Activated CD8-positive, alpha-beta T cell treated with anti-CD3 and anti-CD28 coated beads for 36 hours (primary cell): ENCODE measurements around the gene SHROOM3. TPM values are rescaled to one million over a fixed set of nuclear protein-coding genes. Genes with fewer than 3 reads are reported as not detected.

Source experiments
- ATAC-seq: fragments of 200-7000 bp; cut with Tn5 transposase; one replicate; pipeline ENCODE4 v1.10.0; 2021; ENCODE audit warnings: mild to moderate bottlenecking, moderate library complexity
- CTCF ChIA-PET: fragments of 350-600 bp; sonication (Branson Sonifier 250); formaldehyde crosslinking; loops from one replicate; lab custom pipeline; 2021; ENCODE audit warnings: antibody characterized with exemption; lab: Charles Lee
- POLR2A ChIA-PET: fragments of 350-600 bp; sonication (Branson Sonifier 250); formaldehyde crosslinking; loops from one replicate; lab custom pipeline; 2021; ENCODE audit warnings: antibody characterized with exemption; lab: Charles Lee
- DNase-seq: peaks from one replicate; pipeline ENCODE4 v3.0.0-alpha.2; 2020
- H3K27ac Mint-ChIP-seq: one replicate; pipeline ENCODE4 v1.8.0; 2021; ENCODE audit warnings: mild to moderate bottlenecking, mixed read lengths
- H3K27me3 Mint-ChIP-seq: one replicate; pipeline ENCODE4 v1.8.0; 2021; ENCODE audit warnings: mixed read lengths
- H3K36me3 Mint-ChIP-seq: one replicate; pipeline ENCODE4 v1.8.0; 2021; ENCODE audit warnings: low read depth, mixed read lengths
- H3K4me1 Mint-ChIP-seq: one replicate; pipeline ENCODE4 v1.8.0; 2021; ENCODE audit warnings: low read depth, mixed read lengths
- H3K4me3 Mint-ChIP-seq: one replicate; pipeline ENCODE4 v1.8.0; 2021; ENCODE audit warnings: mild to moderate bottlenecking, moderate library complexity, mixed read lengths
- H3K9me3 Mint-ChIP-seq: one replicate; pipeline ENCODE4 v1.8.0; 2021; ENCODE audit warnings: mixed read lengths
- intact Hi-C: fragments of 100-400 bp; cut with micrococcal nuclease; formaldehyde crosslinking; loops from one replicate; pipeline ENCODE4 v1.10.0; 2022
- total RNA-seq, 2 experiments: library from RNA; stranded (reverse); gene quantifications; one replicate each; pipeline ENCODE4 v1.2.3, GENCODE V29; 2021
- TF ChIP-seq, protein P1 (sequence below): fragments of 200-600 bp; IDR thresholded peaks from one replicate; pipeline ENCODE4 v1.8.0; 2022; ENCODE audit warnings: antibody characterized with exemption, mild to moderate bottlenecking

The SHROOM3 gene
- total RNA-seq, 2 experiments from 2014 or later = not detected

- DNase-seq (no peak), ATAC-seq (no peak)
- Mint-ChIP-seq H3K27ac (no peak overlapping the region), H3K36me3 (no peaks in the 10 kb centered on the region), H3K4me3 (no peak overlapping the region), H3K9me3 (no peaks in the 10 kb centered on the region), H3K4me1 (no peaks in the 10 kb centered on the region), H3K27me3 (peaks cover 7% of the 10 kb centered on the region)
- TF ChIP-seq, protein P1, sequence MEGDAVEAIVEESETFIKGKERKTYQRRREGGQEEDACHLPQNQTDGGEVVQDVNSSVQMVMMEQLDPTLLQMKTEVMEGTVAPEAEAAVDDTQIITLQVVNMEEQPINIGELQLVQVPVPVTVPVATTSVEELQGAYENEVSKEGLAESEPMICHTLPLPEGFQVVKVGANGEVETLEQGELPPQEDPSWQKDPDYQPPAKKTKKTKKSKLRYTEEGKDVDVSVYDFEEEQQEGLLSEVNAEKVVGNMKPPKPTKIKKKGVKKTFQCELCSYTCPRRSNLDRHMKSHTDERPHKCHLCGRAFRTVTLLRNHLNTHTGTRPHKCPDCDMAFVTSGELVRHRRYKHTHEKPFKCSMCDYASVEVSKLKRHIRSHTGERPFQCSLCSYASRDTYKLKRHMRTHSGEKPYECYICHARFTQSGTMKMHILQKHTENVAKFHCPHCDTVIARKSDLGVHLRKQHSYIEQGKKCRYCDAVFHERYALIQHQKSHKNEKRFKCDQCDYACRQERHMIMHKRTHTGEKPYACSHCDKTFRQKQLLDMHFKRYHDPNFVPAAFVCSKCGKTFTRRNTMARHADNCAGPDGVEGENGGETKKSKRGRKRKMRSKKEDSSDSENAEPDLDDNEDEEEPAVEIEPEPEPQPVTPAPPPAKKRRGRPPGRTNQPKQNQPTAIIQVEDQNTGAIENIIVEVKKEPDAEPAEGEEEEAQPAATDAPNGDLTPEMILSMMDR = no peak
- intact Hi-C loops = no loop called here
- ChIA-PET POLR2A (no interaction called here), CTCF (no interaction called here)
Observed at GRCh38 chr4:76654791-76655190, 219.8 kb downstream of the SHROOM3 start.

- intact Hi-C loops = no loop called here
- TF ChIP-seq, protein P1 = no peak
- ChIA-PET CTCF (no interaction called here), POLR2A (interaction anchor here (0.9 kb wide), 1 partner anchor 339 kb away, joined by 3 read pairs; no protein-coding TSS in a partner anchor)
- ATAC-seq (no peak), DNase-seq (no peak)
- Mint-ChIP-seq H3K27ac (no peak overlapping the region), H3K36me3 (no peaks in the 10 kb centered on the region), H3K4me1 (no peaks in the 10 kb centered on the region), H3K9me3 (no peaks in the 10 kb centered on the region), H3K27me3 (peaks cover 2% of the 10 kb centered on the region), H3K4me3 (no peak overlapping the region)
Observed at GRCh38 chr4:76655566-76656479, 220.8 kb downstream of the SHROOM3 start.

GRCh38 chr4:76657443-76657842 is 222.4 kb downstream of the SHROOM3 start:
- TF ChIP-seq, protein P1 = no peak
- intact Hi-C loops = no loop called here
- Mint-ChIP-seq H3K27me3 (no peaks in the 10 kb centered on the region), H3K27ac (no peak overlapping the region), H3K9me3 (no peaks in the 10 kb centered on the region), H3K4me1 (no peaks in the 10 kb centered on the region), H3K4me3 (no peak overlapping the region), H3K36me3 (no peaks in the 10 kb centered on the region)
- CTCF ChIA-PET = interaction anchor here (0.5 kb wide), 1 partner anchor 107 kb away, joined by 3 read pairs; no protein-coding TSS in a partner anchor
- ATAC-seq (no peak), DNase-seq (no peak)
- POLR2A ChIA-PET = no interaction called here

- no peaks in the 10 kb centered on the region for H3K36me3 Mint-ChIP-seq
- no peak for ATAC-seq
- H3K27me3 Mint-ChIP-seq = no peaks in the 10 kb centered on the region
- H3K27ac Mint-ChIP-seq = no peak overlapping the region
- TF ChIP-seq, protein P1 = no peak
- H3K4me1 Mint-ChIP-seq = no peaks in the 10 kb centered on the region
- ChIA-PET POLR2A (no interaction called here), CTCF (no interaction called here)
- DNase-seq = no peak
- no peaks in the 10 kb centered on the region for H3K9me3 Mint-ChIP-seq
- no peak overlapping the region for H3K4me3 Mint-ChIP-seq
- intact Hi-C loops = no loop called here
Observed at GRCh38 chr4:76658231-76659102, 223.4 kb downstream of the SHROOM3 start.
